ENCODE data around the gene POLE. TPM values are rescaled to one million over a fixed set of nuclear protein-coding genes. Genes with fewer than 3 reads are reported as not detected.

POLE gene
- total and polyA plus RNA-seq, 9 of the 15 experiments (the other 6 are each of a cell fraction or from before 2014, with no cell fraction given), result 2.4 to 154 (median 49.6) TPM

GRCh38 chr12:132610866-132611602 is 76.1 kb downstream of the POLE start:
- H3K4me3 ChIP-seq, result no peak overlapping the region
- H3K27ac ChIP-seq (ENCODE audit: extremely low read depth, low read depth, low read length), result no peak overlapping the region
- H3K9me3 ChIP-seq (replicated peaks; ENCODE audit: control insufficient read depth, insufficient read depth, low read depth, low read length), result peaks cover 3% of the 10 kb centered on the region
- H3K36me3 ChIP-seq (ENCODE audit: control insufficient read depth, insufficient read depth, low read length), result no peaks in the 10 kb centered on the region
- DNase-seq (ENCODE audit: extremely low read depth in 1 of 4, low spot score in 3 of 4) (no peak), ATAC-seq (no peak), FAIRE-seq (no peak)
- no TSS peak for BruUV-seq (replicated peaks)
- ChIA-PET POLR2A (interaction anchor here (0.6 to 2.4 kb wide), 2 partner anchors 10 to 113 kb away, joined by 3 to 8 read pairs; no protein-coding TSS in a partner anchor), CTCF (ENCODE audit: low intra/inter-chr PET ratio) (no interaction called here)
- no peak overlapping the region for H3K9ac ChIP-seq (ENCODE audit: insufficient read depth in 1 of 2, low read depth in 2 of 2, low read length in 2 of 2)
- 19% methylated on average over 26 of the region's 33 CpGs for WGBS (ENCODE audit: insufficient coverage, low coverage, missing lambda C conversion rate)
- H2AFZ ChIP-seq (ENCODE audit: low read depth, low read length), result no peak overlapping the region
- TF ChIP-seq ARHGAP35 (IDR thresholded peaks at IDR 0.05; ENCODE audit: partially characterized antibody) (no peak), ZBTB12 (CRISPR knock-in tag; IDR thresholded peaks at IDR 0.05) (no peak), ZNF785 (CRISPR knock-in tag; IDR thresholded peaks at IDR 0.05) (no peak), PHB (CRISPR knock-in tag; IDR thresholded peaks at IDR 0.05) (no peak), HNRNPH1 (optimal IDR thresholded peaks at IDR 0.05; ENCODE audit: low read depth, low read length) (no peak), SMARCB1 (IDR thresholded peaks at IDR 0.05; ENCODE audit: insufficient read length, low read depth) (no peak), SFPQ (IDR thresholded peaks at IDR 0.05; ENCODE audit: low read depth, low read length) (no peak), TAL1 (IDR thresholded peaks at IDR 0.05) (no peak), SREBF2 (CRISPR knock-in tag; IDR thresholded peaks at IDR 0.05) (no peak), HCFC1 (IDR thresholded peaks at IDR 0.05; ENCODE audit: low read depth, low read length) (no peak), ZNF3 (CRISPR knock-in tag; IDR thresholded peaks at IDR 0.05) (no peak), CCAR2 (IDR thresholded peaks at IDR 0.05; ENCODE audit: low read depth, low read length) (no peak), THAP7 (CRISPR knock-in tag; IDR thresholded peaks at IDR 0.05) (no peak)
- H3K9me1 ChIP-seq (ENCODE audit: control insufficient read depth, insufficient read depth, low read length), result no peaks in the 10 kb centered on the region
- no peaks in the 10 kb centered on the region; the same call in 1 of the 2 replicates for H4K20me1 ChIP-seq (replicated peaks; ENCODE audit: control insufficient read depth, insufficient read depth, low read length)
- peaks cover 34 to 56% of the 10 kb centered on the region in 2 experiments for H3K27me3 ChIP-seq (ENCODE audit: control insufficient read depth in 2 of 2, insufficient read depth in 2 of 2, low read length in 2 of 2)
- intact Hi-C loops (cut with micrococcal nuclease), result no loop called here
- H3K4me1 ChIP-seq (replicated peaks in 1 of 2; ENCODE audit: control insufficient read depth in 2 of 2, insufficient read depth in 2 of 2, low read length in 2 of 2), result peaks cover 0 to 21% of the 10 kb centered on the region in 2 experiments; a peak in 3 of 5 replicates
- no peaks in the 10 kb centered on the region for H3K79me2 ChIP-seq (ENCODE audit: control insufficient read depth, insufficient read depth, low read length)
- in situ Hi-C loops (cut with MboI), result no loop called here
- no peak overlapping the region for H3K4me2 ChIP-seq (ENCODE audit: insufficient read depth, low read length)
